GM18520 (cell line): ENCODE results near the gene DLAT.
"Not testable (repeated sequence)": the region's sequence is repeated elsewhere in the genome, so short reads cannot be mapped to it uniquely, and the experiment has no call there.

Source experiments
- ATAC-seq: cut with Tn5 transposase; IDR thresholded peaks from one replicate; pipeline ENCODE4 v1.9.1; 2021; ENCODE audit not compliant: unreplicated experiment

The DLAT gene

GRCh38 chr11:112046647-112047046 is 21.4 kb downstream of the DLAT start:
- not testable (repeated sequence) for ATAC-seq

GRCh38 chr11:112048256-112048655 is 23.0 kb downstream of the DLAT start:
- ATAC-seq, result not testable (repeated sequence)

- no peak for ATAC-seq
Measured at GRCh38 chr11:112049777-112050176, 24.6 kb downstream of the DLAT start.

- peak; percentile 77 for ATAC-seq
Measured at GRCh38 chr11:112050721-112051120, 25.5 kb downstream of the DLAT start.

GRCh38 chr11:112051768-112052167 is 26.6 kb downstream of the DLAT start:
- no peak for ATAC-seq

- no peak for ATAC-seq
Measured at GRCh38 chr11:112057170-112057569, 32.0 kb downstream of the DLAT start.

GRCh38 chr11:112058103-112058502 is 32.9 kb downstream of the DLAT start:
- no peak for ATAC-seq

GRCh38 chr11:112062923-112063322 is 37.7 kb downstream of the DLAT start:
- ATAC-seq, result no peak

- peak; percentile 55 for ATAC-seq
Measured at GRCh38 chr11:112073941-112074811, 49.0 kb downstream of the DLAT start, which contains the start of the genes NKAPD1 and PIH1D2. TSS of gene NKAPD1 (plus strand) at chr11:112074299. CDS start at chr11:112075575, 1,276 bp downstream. TSS of gene PIH1D2 (minus strand) at chr11:112074017. CDS start at chr11:112073174, 843 bp downstream.

- no peak for ATAC-seq
Measured at GRCh38 chr11:112082729-112083128, 57.5 kb downstream of the DLAT start.

- ATAC-seq, result peak; percentile 23
Measured at GRCh38 chr11:112085822-112086421, 60.7 kb downstream of the DLAT start.

- peak; percentile 79 for ATAC-seq
Measured at GRCh38 chr11:112086422-112087191, 61.4 kb downstream of the DLAT start, which contains the start of the genes SDHD and TIMM8B. TSS of gene SDHD (plus strand) at chr11:112086873. CDS start at chr11:112086908, 35 bp downstream. TSS of gene TIMM8B (minus strand) at chr11:112086756. CDS start at chr11:112086723, 33 bp downstream.

GRCh38 chr11:112087212-112087611 is 62.0 kb downstream of the DLAT start:
- no peak for ATAC-seq

GRCh38 chr11:112095302-112095701 is 70.1 kb downstream of the DLAT start:
- ATAC-seq, result not testable (repeated sequence)

- no peak for ATAC-seq
Measured at GRCh38 chr11:112096194-112096593, 71.0 kb downstream of the DLAT start.

GRCh38 chr11:112097734-112098528 is 72.7 kb downstream of the DLAT start:
- no peak for ATAC-seq

GRCh38 chr11:112100462-112100861 is 75.3 kb downstream of the DLAT start:
- ATAC-seq, result no peak

GRCh38 chr11:112103446-112103845 is 78.2 kb downstream of the DLAT start:
- no peak for ATAC-seq

GRCh38 chr11:112106070-112106469 is 80.9 kb downstream of the DLAT start:
- no peak for ATAC-seq
